Prostate gland (tissue), 2 donors: ENCODE measurements around the gene DYNLRB2.

Source experiments
- CTCF ChIP-seq, 4 experiments: fragments of 200-600 bp in 2 of 4; fragments of 450-650 bp in 2 of 4; sonication (generic) in 2 of 4; IDR thresholded peaks; 1 replicate in 3 of 4; 2 replicates in 1 of 4; pipeline ENCODE4 v1.5.1; 2016 to 2019; ENCODE audit warnings: antibody characterized with exemption in 4 of 4, mild to moderate bottlenecking in 2 of 4, moderate library complexity in 2 of 4
- POLR2A ChIP-seq: fragments of 450-650 bp; IDR thresholded peaks from one replicate; pipeline ENCODE4 v1.6.1; 2016; ENCODE audit warnings: antibody characterized with exemption, mild to moderate bottlenecking

GRCh38 chr16:80570106-80570478, 29.3 kb downstream of the DYNLRB2 start:
- TF ChIP-seq POLR2A = no peak
- no peak for TF ChIP-seq CTCF (IDR thresholded peaks at IDR 0.05)
